HepG2 (cell line): ENCODE measurements around the gene CAT. TPM values are rescaled to one million over a fixed set of nuclear protein-coding genes. Genes with fewer than 3 reads are reported as not detected.

Source experiments
- AGO2 ChIP-seq: fragments of 200-400 bp; formaldehyde crosslinking; optimal IDR thresholded peaks from 2 replicates; pipeline ENCODE3; 2017; ENCODE audit warnings: mild to moderate bottlenecking, low read depth, low read length, moderate library complexity
- BCL3 ChIP-seq: sonication (generic); formaldehyde crosslinking; IDR thresholded peaks from 2 replicates; pipeline ENCODE4 v1.5.1; 2020; ENCODE audit warnings: mild to moderate bottlenecking, missing genetic modification reagents, moderate library complexity
- KAT8 ChIP-seq: IDR thresholded peaks from 2 replicates; pipeline ENCODE4 v1.6.1; 2016; ENCODE audit warnings: missing genetic modification reagents, missing compliant biosample characterization
- KDM6A ChIP-seq: IDR thresholded peaks from 2 replicates; pipeline ENCODE4 v1.6.1; 2016; ENCODE audit warnings: low read depth
- MIER2 ChIP-seq: IDR thresholded peaks from 2 replicates; pipeline ENCODE4 v1.6.1; 2016; ENCODE audit warnings: missing biosample characterization, missing genetic modification reagents
- MLLT10 ChIP-seq: sonication (generic); formaldehyde crosslinking; IDR thresholded peaks from 2 replicates; pipeline ENCODE4 v1.4.0; 2020; ENCODE audit warnings: missing genetic modification reagents
- PRDM4 ChIP-seq: sonication (generic); formaldehyde crosslinking; IDR thresholded peaks from 2 replicates; pipeline ENCODE4 v1.9.0; 2021; ENCODE audit warnings: missing genetic modification reagents, borderline replicate concordance
- REPIN1 ChIP-seq: sonication (generic); formaldehyde crosslinking; IDR thresholded peaks from 2 replicates; pipeline ENCODE4 v1.8.0; 2022; ENCODE audit warnings: missing genetic modification reagents, low read depth, mild to moderate bottlenecking, borderline replicate concordance
- SPEN ChIP-seq: sonication (generic); formaldehyde crosslinking; IDR thresholded peaks from 2 replicates; pipeline ENCODE4 v1.5.1; 2020; ENCODE audit warnings: low read depth, mild to moderate bottlenecking, missing genetic modification reagents
- SSRP1 ChIP-seq: IDR thresholded peaks from 2 replicates; pipeline ENCODE4 v1.6.1; 2016; ENCODE audit warnings: control low read depth
- THRA ChIP-seq: sonication (generic); formaldehyde crosslinking; IDR thresholded peaks from 2 replicates; pipeline ENCODE4 v1.4.0; 2020; ENCODE audit warnings: missing genetic modification reagents, borderline replicate concordance
- ZBTB10 ChIP-seq: sonication (generic); formaldehyde crosslinking; IDR thresholded peaks from 2 replicates; pipeline ENCODE4 v1.4.0; 2020; ENCODE audit warnings: missing genetic modification reagents, borderline replicate concordance
- ZFP1 ChIP-seq: IDR thresholded peaks from 2 replicates; pipeline ENCODE4 v1.6.1; 2016
- ZNF101 ChIP-seq: sonication (generic); formaldehyde crosslinking; IDR thresholded peaks from 2 replicates; pipeline ENCODE4 v1.4.0; 2020; ENCODE audit warnings: mild to moderate bottlenecking, low read depth, missing genetic modification reagents, borderline replicate concordance
- ZNF138 ChIP-seq: sonication (generic); formaldehyde crosslinking; IDR thresholded peaks from 2 replicates; pipeline ENCODE4 v1.5.0; 2020; ENCODE audit warnings: mild to moderate bottlenecking, low read depth, missing genetic modification reagents
- ZNF235 ChIP-seq: sonication (generic); formaldehyde crosslinking; IDR thresholded peaks from 2 replicates; pipeline ENCODE4 v1.8.1; 2023; ENCODE audit warnings: mild to moderate bottlenecking, missing genetic modification reagents, borderline replicate concordance
- ZNF329 ChIP-seq: sonication (generic); formaldehyde crosslinking; IDR thresholded peaks from 2 replicates; pipeline ENCODE4 v1.9.0; 2021; ENCODE audit warnings: low read depth, mild to moderate bottlenecking, missing genetic modification reagents
- ZNF468 ChIP-seq: sonication (generic); formaldehyde crosslinking; IDR thresholded peaks from 2 replicates; pipeline ENCODE4 v1.8.0; 2022; ENCODE audit warnings: mild to moderate bottlenecking, moderate library complexity, missing genetic modification reagents
- ZNF652 ChIP-seq: IDR thresholded peaks from 2 replicates; pipeline ENCODE4 v1.6.1; 2016; ENCODE audit warnings: low read depth, borderline replicate concordance
- polyA plus RNA-seq, 8 experiments: library from polyadenylated mRNA; depleted of rRNA in 3 of 8; stranded (reverse) in 7 of 8; unstranded in 1 of 8; fragments of >200 nt; fragmentation: Illumina TruSeq in 4 of 8; extraction: Trizol in 4 of 8; gene quantifications; 2 replicates each; pipeline versions ENCODE4 v1.2.1 to v1.2.3, GENCODE V29; 2011 to 2016; ENCODE audit warnings: low read depth in 4 of 8, missing spikeins in 1 of 8, mixed read lengths in 1 of 8; ENCODE audit not compliant: insufficient read depth in 1 of 8
- total RNA-seq, 5 experiments: library from RNA; depleted of rRNA; stranded (reverse); fragments of >200 nt; fragmentation: Illumina TruSeq; extraction: Trizol; gene quantifications; 2 replicates each; pipeline ENCODE4 v1.2.3, GENCODE V29; 2016; ENCODE audit warnings: low read depth in 1 of 5

Gene CAT
- total and polyA plus RNA-seq, 2 of the 13 experiments (the other 11 are each of a cell fraction or from before 2014, with no cell fraction given): 107 to 136 TPM

- TF ChIP-seq ZBTB10 (CRISPR knock-in tag) (peak; percentile 31; the same call in 1 of the 2 replicates), ZNF329 (CRISPR knock-in tag) (no peak), THRA (no peak), ZNF101 (0 out of 2 replicates have a peak, but pooled peaks have one; percentile 79), AGO2 (peak; percentile 84), ZNF652 (CRISPR knock-in tag) (no peak), ZNF468 (CRISPR knock-in tag) (no peak), KAT8 (CRISPR knock-in tag) (peak; percentile 35; the same call in 1 of the 2 replicates), ZNF235 (0 out of 2 replicates have a peak, but pooled peaks have one; percentile 85), SPEN (CRISPR knock-in tag) (peak; percentile 50; the same call in 1 of the 2 replicates), KDM6A (CRISPR knock-in tag) (no peak), ZFP1 (CRISPR knock-in tag) (peak; percentile 31; the same call in 1 of the 2 replicates), BCL3 (CRISPR knock-in tag) (peak; percentile 95; the same call in 1 of the 2 replicates), MLLT10 (no peak), ZNF138 (CRISPR knock-in tag) (no peak; the same call in 1 of the 2 replicates), SSRP1 (no peak), MIER2 (CRISPR knock-in tag) (no peak), PRDM4 (no peak), REPIN1 (peak; percentile 52; the same call in 1 of the 2 replicates)
Observed at GRCh38 chr11:34438529-34439507, at the start of gene CAT (continued).
